ENCODE measurements around the gene NTMT2. TPM values are rescaled to one million over a fixed set of nuclear protein-coding genes. Genes with fewer than 3 reads are reported as not detected.

Gene NTMT2
- total RNA-seq, 3 donors from 2014 or later (not counting 1 experiment from before 2014, with no cell fraction given), result not detected

GRCh38 chr1:170175484-170175883 lies 29.7 kb downstream of the NTMT2 start:
- Histone ChIP-seq H3K36me3 (ENCODE audit: control insufficient read depth, insufficient read depth, low read length) (no peaks in the 10 kb centered on the region), H3K27ac (ENCODE audit: low read length) (no peak overlapping the region), H3K4me3 (ENCODE audit: low read length) (no peak overlapping the region), H3K27me3 (ENCODE audit: control insufficient read depth, insufficient read depth, low read length) (no peaks in the 10 kb centered on the region), H3K9me3 (ENCODE audit: control insufficient read depth, insufficient read depth, low read length) (no peaks in the 10 kb centered on the region), H3K4me1 (ENCODE audit: control insufficient read depth, insufficient read depth, low read length) (no peaks in the 10 kb centered on the region)
- Mint-ChIP-seq H3K4me3 (no peak overlapping the region), H3K27ac (no peak overlapping the region), H3K27me3 (ENCODE audit: low read depth in 2 of 2) (peaks cover 0 to 4% of the 10 kb centered on the region in 2 donors), H3K36me3 (no peaks in the 10 kb centered on the region), H3K4me1 (no peaks in the 10 kb centered on the region), H3K9me3 (peaks cover 1 to 7% of the 10 kb centered on the region in 2 donors)
- WGBS (ENCODE audit: insufficient coverage), result 40% methylated on average over 1 of the region's 1 CpG
- DNase-seq (no peak), ATAC-seq (no peak)
- TF ChIP-seq CTCF (IDR thresholded peaks at IDR 0.05), result no peak
- intact Hi-C loops (cut with micrococcal nuclease), result no loop called here

- H3K4me1 ChIP-seq (ENCODE audit: control insufficient read depth, insufficient read depth, low read length), result no peaks in the 10 kb centered on the region
- intact Hi-C loops (cut with micrococcal nuclease), result no loop called here
- Mint-ChIP-seq H3K27ac (no peak overlapping the region), H3K36me3 (no peaks in the 10 kb centered on the region), H3K4me1 (no peaks in the 10 kb centered on the region), H3K9me3 (peaks cover 0 to 2% of the 10 kb centered on the region in 2 donors), H3K4me3 (no peak overlapping the region), H3K27me3 (ENCODE audit: low read depth in 2 of 2) (peaks cover 0 to 4% of the 10 kb centered on the region in 2 donors)
- DNase-seq (no peak), ATAC-seq (no peak)
- H3K4me3 ChIP-seq (ENCODE audit: low read length), result no peak overlapping the region
- WGBS (ENCODE audit: insufficient coverage), result 66% methylated on average over 3 of the region's 3 CpGs
- H3K27ac ChIP-seq (ENCODE audit: low read length), result no peak overlapping the region
- no peaks in the 10 kb centered on the region for H3K36me3 ChIP-seq (ENCODE audit: control insufficient read depth, insufficient read depth, low read length)
- no peaks in the 10 kb centered on the region for H3K9me3 ChIP-seq (ENCODE audit: control insufficient read depth, insufficient read depth, low read length)
- no peak for TF ChIP-seq CTCF (IDR thresholded peaks at IDR 0.05)
- no peaks in the 10 kb centered on the region for H3K27me3 ChIP-seq (ENCODE audit: control insufficient read depth, insufficient read depth, low read length)
These were observed 31.0 kb downstream of the NTMT2 start for GRCh38 chr1:170176772-170177171.

GRCh38 chr1:170182442-170182841 lies 36.7 kb downstream of the NTMT2 start:
- intact Hi-C loops (cut with micrococcal nuclease), result no loop called here
- TF ChIP-seq CTCF (IDR thresholded peaks at IDR 0.05), result no peak
- no peak for ATAC-seq
- H3K9me3 Mint-ChIP-seq, result peaks cover 0 to 2% of the 10 kb centered on the region in 2 donors
- H3K27ac ChIP-seq (ENCODE audit: low read length), result no peak overlapping the region
- H3K27me3 Mint-ChIP-seq (ENCODE audit: low read depth in 2 of 2), result no peaks in the 10 kb centered on the region
- H3K4me3 Mint-ChIP-seq, result no peak overlapping the region
- H3K4me3 ChIP-seq (ENCODE audit: low read length), result no peak overlapping the region
- no peak overlapping the region for H3K27ac Mint-ChIP-seq
- DNase-seq, result no peak
- no peaks in the 10 kb centered on the region for H3K27me3 ChIP-seq (ENCODE audit: control insufficient read depth, insufficient read depth, low read length)
- H3K36me3 ChIP-seq (ENCODE audit: control insufficient read depth, insufficient read depth, low read length), result no peaks in the 10 kb centered on the region
- no peaks in the 10 kb centered on the region for H3K4me1 ChIP-seq (ENCODE audit: control insufficient read depth, insufficient read depth, low read length)
- H3K4me1 Mint-ChIP-seq, result no peaks in the 10 kb centered on the region
- 79% methylated on average over 2 of the region's 2 CpGs for WGBS (ENCODE audit: insufficient coverage)
- no peaks in the 10 kb centered on the region for H3K36me3 Mint-ChIP-seq
- H3K9me3 ChIP-seq (ENCODE audit: control insufficient read depth, insufficient read depth, low read length), result no peaks in the 10 kb centered on the region

- Mint-ChIP-seq H3K27me3 (ENCODE audit: low read depth in 2 of 2) (peaks cover 21 to 23% of the 10 kb centered on the region in 2 donors), H3K9me3 (peaks cover 4% of the 10 kb centered on the region in 2 donors), H3K36me3 (no peaks in the 10 kb centered on the region), H3K4me3 (no peak overlapping the region), H3K4me1 (no peaks in the 10 kb centered on the region), H3K27ac (no peak overlapping the region)
- ATAC-seq (no peak), DNase-seq (no peak)
- H3K9me3 ChIP-seq (ENCODE audit: control insufficient read depth, insufficient read depth, low read length), result no peaks in the 10 kb centered on the region
- no peaks in the 10 kb centered on the region for H3K4me1 ChIP-seq (ENCODE audit: control insufficient read depth, insufficient read depth, low read length)
- no peaks in the 10 kb centered on the region for H3K27me3 ChIP-seq (ENCODE audit: control insufficient read depth, insufficient read depth, low read length)
- no peak overlapping the region for H3K4me3 ChIP-seq (ENCODE audit: low read length)
- intact Hi-C loops (cut with micrococcal nuclease), result no loop called here
- no peaks in the 10 kb centered on the region for H3K36me3 ChIP-seq (ENCODE audit: control insufficient read depth, insufficient read depth, low read length)
- no peak for TF ChIP-seq CTCF (IDR thresholded peaks at IDR 0.05)
- H3K27ac ChIP-seq (ENCODE audit: low read length), result no peak overlapping the region
These were observed 46.8 kb downstream of the NTMT2 start for GRCh38 chr1:170192546-170192945.
